PC-3 (cell line): Measurements from ENCODE around the gene CNTNAP2. TPM values are rescaled to one million over a fixed set of nuclear protein-coding genes. Genes with fewer than 3 reads are reported as not detected.

Source experiments
- ATAC-seq: fragments of 200-7000 bp; cut with Tn5 transposase; 2 replicates; pipeline ENCODE4 v1.9.1; 2020; ENCODE audit warnings: mild to moderate bottlenecking, moderate library complexity
- BruUV-seq: library from RNA; stranded (reverse); fragments of 400-500 nt; replicated peaks from 2 replicates; lab custom pipeline; 2021; lab: Mats Ljungman, UMichigan
- CTCF ChIA-PET: fragments of 300-600 bp; sonication (Branson Sonifier 250); formaldehyde crosslinking; loops from one replicate; lab custom pipeline; 2022; ENCODE audit warnings: antibody characterized with exemption; lab: Charles Lee
- POLR2A ChIA-PET: fragments of 300-600 bp; sonication (Branson Sonifier 250); formaldehyde crosslinking; loops from one replicate; lab custom pipeline; 2022; ENCODE audit warnings: antibody characterized with exemption; ENCODE audit not compliant: unreplicated experiment; lab: Charles Lee
- DNase-seq: peaks from one replicate; pipeline ENCODE4 v3.0.0-alpha.2; 2015
- H2AFZ ChIP-seq: fragments of 300-600 bp; sonication (generic); 2 replicates; pipeline ENCODE4 v1.6.0; 2016; ENCODE audit warnings: antibody characterized with exemption, low read length
- H3F3A ChIP-seq: fragments of 300-600 bp; sonication (generic); one replicate; pipeline ENCODE4 v1.6.0; 2017; ENCODE audit warnings: antibody characterized with exemption, low read length, control low read depth, mild to moderate bottlenecking; ENCODE audit not compliant: unreplicated experiment
- H3K27ac ChIP-seq: fragments of 300-600 bp; sonication (generic); 2 replicates; pipeline ENCODE4 v1.5.1; 2016; ENCODE audit warnings: mild to moderate bottlenecking, low read length
- H3K27me3 ChIP-seq: fragments of 300-600 bp; sonication (generic); 2 replicates; pipeline ENCODE4 v1.6.1; 2016; ENCODE audit warnings: low read length, mixed read lengths
- H3K36me3 ChIP-seq: fragments of 300-600 bp; sonication (generic); 2 replicates; pipeline ENCODE4 v1.6.1; 2016; ENCODE audit warnings: low read depth, mixed run types, low read length, mixed read lengths
- H3K4me1 ChIP-seq: fragments of 300-600 bp; sonication (generic); 2 replicates; pipeline ENCODE4 v1.5.1; 2016; ENCODE audit warnings: low read length; ENCODE audit not compliant: insufficient read depth
- H3K4me2 ChIP-seq: fragments of 300-600 bp; sonication (generic); 2 replicates; pipeline ENCODE4 v1.6.0; 2016; ENCODE audit warnings: low read length
- H3K4me3 ChIP-seq: fragments of 300-600 bp; sonication (generic); 2 replicates; pipeline ENCODE4 v1.5.1; 2016; ENCODE audit warnings: mild to moderate bottlenecking, low read length, mixed read lengths
- H3K79me2 ChIP-seq: fragments of 300-600 bp; sonication (generic); 2 replicates; pipeline ENCODE4 v1.6.1; 2017; ENCODE audit warnings: low read length, mixed read lengths
- H3K9ac ChIP-seq: fragments of 300-600 bp; sonication (generic); 2 replicates; pipeline ENCODE4 v1.6.0; 2016; ENCODE audit warnings: mild to moderate bottlenecking, low read length
- H3K9me2 ChIP-seq: fragments of 300-600 bp; sonication (generic); replicated peaks from 2 replicates; pipeline ENCODE4 v1.6.1; 2016; ENCODE audit warnings: mixed run types, low read length, mixed read lengths
- H3K9me3 ChIP-seq: fragments of 300-600 bp; sonication (generic); 2 replicates; pipeline ENCODE4 v1.6.1; 2016; ENCODE audit warnings: low read length, mixed read lengths
- H4K20me1 ChIP-seq: fragments of 300-600 bp; sonication (generic); 2 replicates; pipeline ENCODE4 v1.6.1; 2016; ENCODE audit warnings: low read length, mixed read lengths
- CTCF ChIP-seq: fragments of 300-600 bp; sonication (generic); conservative IDR thresholded peaks from 2 replicates; pipeline ENCODE4 v1.5.1; 2017; ENCODE audit warnings: antibody characterized with exemption, low read depth, mild to moderate bottlenecking, low read length
- EZH2 ChIP-seq: fragments of 300-600 bp; sonication (generic); IDR thresholded peaks from one replicate; pipeline ENCODE4 v1.6.1; 2017; ENCODE audit warnings: antibody characterized with exemption, mild to moderate bottlenecking, low read length; ENCODE audit not compliant: unreplicated experiment
- EZH2phosphoT487 ChIP-seq: fragments of 300-600 bp; sonication (generic); IDR thresholded peaks from 2 replicates; pipeline ENCODE4 v1.6.1; 2018; ENCODE audit warnings: mild to moderate bottlenecking, antibody characterized with exemption, low read length, borderline replicate concordance
- intact Hi-C: fragments of 100-400 bp; cut with micrococcal nuclease; formaldehyde crosslinking; loops from 2 replicates; pipeline ENCODE4 v1.9.0; 2023
- total RNA-seq: library from RNA; depleted of rRNA; stranded (reverse); fragments of >200 nt; gene quantifications from 2 replicates; pipeline ENCODE4 v1.2.3, GENCODE V29; 2014

CNTNAP2 gene
- total RNA-seq, 1 experiment from 2014 or later: 1.5 TPM

GRCh38 chr7:148212731-148213130 lies 2096.1 kb downstream of the CNTNAP2 start:
- CTCF ChIA-PET: no interaction called here
- no TSS peak for BruUV-seq
- H4K20me1 ChIP-seq: no peaks in the 10 kb centered on the region
- H3K36me3 ChIP-seq: no peaks in the 10 kb centered on the region
- DNase-seq: no peak
- peaks cover 65% of the 10 kb centered on the region for H3K27me3 ChIP-seq
- POLR2A ChIA-PET: no interaction called here
- TF ChIP-seq CTCF (no peak), EZH2phosphoT487 (no peak)
- ATAC-seq: no peak
- H3F3A ChIP-seq: no peaks in the 10 kb centered on the region
- H3K9ac ChIP-seq: no peak overlapping the region
- H2AFZ ChIP-seq: no peak overlapping the region
- intact Hi-C loops: no loop called here
- H3K9me2 ChIP-seq: no peaks in the 10 kb centered on the region
- H3K4me2 ChIP-seq: no peak overlapping the region
- no peaks in the 10 kb centered on the region for H3K9me3 ChIP-seq
- H3K27ac ChIP-seq: no peak overlapping the region
- H3K4me3 ChIP-seq: no peak overlapping the region
- no peaks in the 10 kb centered on the region for H3K4me1 ChIP-seq
- H3K79me2 ChIP-seq: no peaks in the 10 kb centered on the region

- no peaks in the 10 kb centered on the region for H3F3A ChIP-seq
- H3K9me3 ChIP-seq: no peaks in the 10 kb centered on the region
- H3K27ac ChIP-seq: no peak overlapping the region
- intact Hi-C loops: no loop called here
- no peak overlapping the region for H2AFZ ChIP-seq
- DNase-seq (no peak), ATAC-seq (no peak)
- ChIA-PET CTCF (no interaction called here), POLR2A (no interaction called here)
- H3K9me2 ChIP-seq: no peaks in the 10 kb centered on the region
- no peaks in the 10 kb centered on the region for H3K79me2 ChIP-seq
- no peak for TF ChIP-seq EZH2phosphoT487
- no peak for TF ChIP-seq CTCF
- TF ChIP-seq EZH2: no peak
- H4K20me1 ChIP-seq: no peaks in the 10 kb centered on the region
- H3K9ac ChIP-seq: no peak overlapping the region
- H3K36me3 ChIP-seq: no peaks in the 10 kb centered on the region
- no peaks in the 10 kb centered on the region for H3K4me1 ChIP-seq
- H3K4me3 ChIP-seq: no peak overlapping the region
- H3K27me3 ChIP-seq: peaks cover 53% of the 10 kb centered on the region
- no TSS peak for BruUV-seq
- H3K4me2 ChIP-seq: no peak overlapping the region
These were observed 2097.5 kb downstream of the CNTNAP2 start for GRCh38 chr7:148214101-148214500.

GRCh38 chr7:148218603-148219002 lies 2102.0 kb downstream of the CNTNAP2 start:
- ATAC-seq (no peak), DNase-seq (no peak)
- Histone ChIP-seq H3F3A (no peaks in the 10 kb centered on the region), H3K4me3 (no peak overlapping the region), H4K20me1 (no peaks in the 10 kb centered on the region), H3K36me3 (no peaks in the 10 kb centered on the region), H3K27ac (no peak overlapping the region), H3K9ac (no peak overlapping the region), H3K79me2 (no peaks in the 10 kb centered on the region), H3K9me2 (no peaks in the 10 kb centered on the region), H2AFZ (no peak overlapping the region), H3K9me3 (no peaks in the 10 kb centered on the region), H3K4me2 (no peak overlapping the region), H3K4me1 (no peaks in the 10 kb centered on the region), H3K27me3 (peaks cover 21% of the 10 kb centered on the region)
- CTCF ChIA-PET: no interaction called here
- BruUV-seq: no TSS peak
- POLR2A ChIA-PET: no interaction called here
- TF ChIP-seq EZH2 (no peak), CTCF (no peak), EZH2phosphoT487 (no peak)
- intact Hi-C loops: no loop called here
